ENCODE data around the gene TAC3. TPM values are rescaled to one million over a fixed set of nuclear protein-coding genes. Genes with fewer than 3 reads are reported as not detected.

The TAC3 gene
- total RNA-seq, 1 experiment from 2014 or later, result 6.2 TPM

GRCh38 chr12:57037264-57037663 is 20.9 kb upstream of the TAC3 start:
- Histone ChIP-seq H2AFZ (ENCODE audit: low read length) (no peak overlapping the region), H3K27ac (ENCODE audit: insufficient read length, low read depth, low read length) (no peak overlapping the region), H4K8ac (replicated peaks; ENCODE audit: insufficient read length, low read depth, low read length) (no peak overlapping the region), H3K9ac (ENCODE audit: extremely low read depth, insufficient read length, low read length) (no peak overlapping the region), H2BK5ac (ENCODE audit: insufficient read length, low read length) (no peak overlapping the region), H3K27me3 (ENCODE audit: insufficient read depth, low read length) (no peaks in the 10 kb centered on the region), H2AK5ac (ENCODE audit: insufficient read length, low read length) (no peak overlapping the region), H3K79me2 (ENCODE audit: insufficient read depth, low read length) (no peaks in the 10 kb centered on the region), H2BK12ac (ENCODE audit: insufficient read length, low read depth, low read length) (no peak overlapping the region), H3K4me2 (ENCODE audit: insufficient read depth, insufficient read length, low read length) (no peak overlapping the region), H3K79me1 (ENCODE audit: insufficient read depth, low read depth, low read length, poor library complexity, severe bottlenecking) (no peaks in the 10 kb centered on the region), H3K23me2 (ENCODE audit: insufficient read length, low read depth, low read length, poor library complexity, severe bottlenecking) (no peaks in the 10 kb centered on the region), H4K5ac (ENCODE audit: insufficient read length, low read depth, low read length) (no peak overlapping the region), H3K23ac (ENCODE audit: insufficient read length, low read depth, low read length) (no peak overlapping the region), H3K4ac (ENCODE audit: low read depth, low read length) (no peak overlapping the region), H3T11ph (ENCODE audit: low read length) (no peak overlapping the region), H2BK120ac (ENCODE audit: low read depth, low read length, poor library complexity, severe bottlenecking) (no peak overlapping the region), H4K91ac (ENCODE audit: insufficient read length, low read depth, low read length) (no peak overlapping the region), H2BK15ac (ENCODE audit: low read depth, low read length) (no peak overlapping the region), H4K20me1 (ENCODE audit: control insufficient read depth, insufficient read depth, insufficient read length) (no peaks in the 10 kb centered on the region), H3K56ac (ENCODE audit: insufficient read length, low read depth, low read length) (no peak overlapping the region), H3K4me1 (ENCODE audit: insufficient read depth, low read length) (no peaks in the 10 kb centered on the region), H2BK20ac (ENCODE audit: low read depth, low read length, poor library complexity, severe bottlenecking) (no peak overlapping the region), H3K18ac (ENCODE audit: insufficient read length, low read depth, low read length) (no peak overlapping the region), H3K14ac (ENCODE audit: insufficient read depth, low read length) (no peak overlapping the region), H3K9me3 (ENCODE audit: control insufficient read depth, low read depth, low read length) (no peaks in the 10 kb centered on the region)
- no peak for TF ChIP-seq CTCF (conservative IDR thresholded peaks at IDR 0.05)
- H3K4me1 Mint-ChIP-seq, result peaks cover 7% of the 10 kb centered on the region in 2 experiments
- H3K9me3 Mint-ChIP-seq, result no peaks in the 10 kb centered on the region
- H3K27me3 Mint-ChIP-seq (ENCODE audit: low read depth), result peaks cover 5% of the 10 kb centered on the region
- DNase-seq, result peak; percentile 20
- H3K36me3 Mint-ChIP-seq (ENCODE audit: insufficient read depth in 1 of 3, low read depth in 3 of 3), result peaks cover 0 to 2% (median 0%) of the 10 kb centered on the region in 3 experiments; a peak in 1 of 7 replicates
- H3K4me3 Mint-ChIP-seq, result no peak overlapping the region
- no CpG with 5 or more reads among the region's 3 CpGs for WGBS (ENCODE audit: extremely low coverage, insufficient read length, low lambda C conversion rate)
- peak overlapping the region in 1 of 3 experiments; percentile 46; a peak in 1 of 7 replicates for H3K27ac Mint-ChIP-seq

Measured in H9 (cell line).